NCI-H526 treated with DMSO at 0.1 percent for 48 hours (cell line): ENCODE data around the gene RNU2-63P.
"Not testable (repeated sequence)": the region's sequence is repeated elsewhere in the genome, so short reads cannot be mapped to it uniquely, and the experiment has no call there.

ENCODE experiments used
- DNase-seq: peaks from one replicate; lab custom pipeline; 2025; lab: John Stamatoyannopoulos, UW

Gene RNU2-63P

GRCh38 chr2:88028931-88029330 lies 12.6 kb upstream of the RNU2-63P start:
- no peak for DNase-seq

DNA sequence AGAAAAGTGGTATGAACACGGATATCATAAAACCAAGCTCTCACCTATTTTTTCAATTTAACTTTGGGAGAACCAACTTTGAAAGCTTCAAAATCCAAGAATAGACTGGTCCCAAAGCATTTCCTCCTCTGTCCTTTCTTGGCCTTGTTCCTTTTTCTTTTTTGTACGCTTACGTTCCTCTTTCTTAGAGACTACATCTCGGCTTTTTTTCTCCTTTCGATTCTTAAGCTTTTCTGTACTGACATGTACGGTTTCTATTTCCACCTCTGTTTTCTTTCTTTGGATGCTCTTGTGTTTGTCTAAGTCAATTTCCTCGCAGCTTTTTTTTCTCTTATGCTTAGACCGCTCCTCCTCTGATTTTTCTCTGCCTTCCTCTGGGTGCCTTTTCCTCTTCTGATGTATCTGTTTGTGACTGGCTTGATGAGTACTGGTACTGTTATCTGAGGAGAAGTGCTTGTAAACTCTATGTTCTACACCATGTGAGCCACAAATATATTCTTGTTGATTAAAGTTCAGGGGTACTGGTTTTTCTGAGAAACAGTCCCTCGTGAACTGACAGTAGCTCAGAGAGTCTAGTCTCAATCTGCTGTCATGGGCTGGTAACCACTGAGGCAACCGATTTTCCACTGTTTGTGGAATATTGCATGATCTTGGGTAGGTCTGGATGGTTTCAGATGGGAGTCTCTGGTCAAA lies 11.5 kb upstream of the RNU2-63P start:
- no peak for DNase-seq

DNA sequence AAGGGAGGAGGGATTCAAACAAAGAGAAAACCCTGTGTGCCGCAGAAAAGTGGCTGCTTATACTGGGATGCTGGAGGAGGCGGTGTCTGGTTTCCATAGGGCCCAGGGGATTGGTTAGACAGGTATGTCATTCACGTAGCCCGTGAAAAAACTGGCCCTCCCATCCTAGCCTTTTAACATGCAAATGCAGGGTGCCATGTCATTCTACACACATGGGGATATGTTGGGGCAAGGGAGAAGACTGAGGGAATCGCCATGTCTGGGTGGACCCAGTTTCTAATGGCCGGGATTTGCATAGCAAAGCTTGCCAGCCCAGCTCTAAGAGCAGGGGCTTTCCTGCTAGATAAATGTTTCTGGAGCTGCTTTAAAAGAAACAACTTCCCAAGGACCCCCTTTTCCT lies 8.2 kb upstream of the RNU2-63P start:
- DNase-seq = peak; percentile 88

DNA sequence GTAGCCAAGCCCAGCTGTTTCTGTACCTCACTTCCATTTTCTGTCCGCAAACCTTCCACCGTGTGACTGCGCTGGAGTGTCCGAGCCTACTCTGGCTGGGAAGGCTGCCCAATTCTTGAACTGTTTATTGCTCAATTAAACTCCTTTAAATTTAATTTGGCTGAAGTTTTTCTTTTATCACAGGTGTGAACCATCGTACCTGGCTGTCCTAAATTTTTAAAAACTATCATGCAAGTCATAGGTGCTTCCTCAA lies 6.2 kb upstream of the RNU2-63P start:
- no peak for DNase-seq

GRCh38 chr2:88019985-88020384 lies 3.6 kb upstream of the RNU2-63P start:
- no peak for DNase-seq

GRCh38 chr2:88018909-88019308 lies 2.6 kb upstream of the RNU2-63P start:
- no peak for DNase-seq

DNA sequence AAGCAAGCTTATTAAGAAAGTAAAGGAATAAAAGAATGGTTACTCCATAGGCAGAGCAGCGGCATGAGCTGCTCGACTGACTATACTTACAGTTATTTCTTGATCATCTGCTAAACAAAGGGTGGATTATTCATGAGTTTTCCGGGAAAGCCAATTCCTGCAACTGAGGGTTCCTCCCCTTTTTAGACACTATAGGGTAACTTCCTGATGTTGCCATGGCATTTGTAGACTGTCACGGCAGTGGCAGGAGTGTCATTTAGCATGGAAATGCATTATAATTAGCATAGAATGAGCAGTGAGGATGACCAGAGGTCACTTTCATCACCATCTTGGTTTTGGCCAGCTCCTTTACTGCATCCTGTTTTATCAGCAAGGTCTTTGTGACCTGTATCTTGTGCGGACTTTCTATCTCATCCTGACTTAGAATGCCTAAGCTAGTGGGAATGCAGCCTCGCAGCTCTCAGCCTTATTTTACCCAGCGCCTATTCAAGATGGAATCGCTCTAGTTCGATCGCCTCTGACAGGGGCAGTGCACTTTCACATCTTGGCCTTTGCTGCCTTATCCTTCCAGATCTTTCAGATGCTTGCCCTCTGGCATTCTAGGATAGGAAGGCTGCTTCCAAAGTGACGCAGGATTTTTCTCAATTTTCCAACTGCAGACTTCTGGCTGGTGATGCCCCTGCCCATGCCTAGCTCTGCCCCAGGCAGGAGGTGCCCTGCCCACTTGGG lies 1.9 kb upstream of the RNU2-63P start:
- not testable (repeated sequence) for DNase-seq

GRCh38 chr2:88017780-88018038 lies 1.4 kb upstream of the RNU2-63P start:
- not testable (repeated sequence) for DNase-seq

DNA sequence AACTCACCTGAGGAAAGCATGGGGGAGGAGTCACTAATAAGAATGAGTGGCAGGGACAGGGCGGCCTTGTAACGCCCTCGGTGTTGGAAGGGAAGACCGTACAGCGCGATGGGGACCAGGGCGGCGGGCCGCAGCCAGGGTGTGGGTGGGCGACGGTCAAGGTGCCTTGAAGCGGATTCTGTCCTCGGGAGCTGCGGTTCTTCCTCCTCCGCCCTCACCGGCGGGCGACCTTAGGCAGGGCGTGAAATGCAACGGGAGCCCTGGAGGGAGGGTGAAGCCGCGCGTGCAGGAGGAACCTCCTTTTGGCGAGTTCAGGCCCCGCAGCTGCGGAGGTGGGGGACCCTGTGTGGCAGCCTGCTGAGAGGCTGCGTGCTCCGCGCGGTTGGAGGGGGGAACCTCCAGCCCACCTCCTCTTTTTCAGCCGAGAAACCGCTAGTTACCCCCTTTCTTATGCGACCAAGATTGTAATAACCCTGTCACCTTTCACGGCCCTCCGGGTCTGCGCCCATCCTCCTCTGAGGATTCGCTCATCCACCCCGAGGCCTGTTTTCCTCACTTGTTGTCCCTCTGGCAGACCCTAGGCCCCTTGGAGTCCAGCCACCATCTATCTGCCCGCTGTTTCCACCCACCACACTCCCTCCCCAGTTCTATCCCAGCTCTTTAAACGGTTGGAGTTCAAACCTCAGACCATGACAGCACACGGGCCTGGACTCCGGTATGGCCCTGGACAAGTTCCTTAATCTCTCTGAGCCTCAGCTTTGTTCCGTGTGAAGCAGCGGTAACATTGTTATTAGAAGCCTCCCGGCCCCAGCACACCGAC lies 823 bp upstream of the RNU2-63P start:
- peak; percentile 78 for DNase-seq

- DNase-seq = no peak
These were observed 5.3 kb downstream of the RNU2-63P start for GRCh38 chr2:88011011-88011410.

GRCh38 chr2:88010136-88010535 lies 6.2 kb downstream of the RNU2-63P start:
- DNase-seq = no peak

DNA sequence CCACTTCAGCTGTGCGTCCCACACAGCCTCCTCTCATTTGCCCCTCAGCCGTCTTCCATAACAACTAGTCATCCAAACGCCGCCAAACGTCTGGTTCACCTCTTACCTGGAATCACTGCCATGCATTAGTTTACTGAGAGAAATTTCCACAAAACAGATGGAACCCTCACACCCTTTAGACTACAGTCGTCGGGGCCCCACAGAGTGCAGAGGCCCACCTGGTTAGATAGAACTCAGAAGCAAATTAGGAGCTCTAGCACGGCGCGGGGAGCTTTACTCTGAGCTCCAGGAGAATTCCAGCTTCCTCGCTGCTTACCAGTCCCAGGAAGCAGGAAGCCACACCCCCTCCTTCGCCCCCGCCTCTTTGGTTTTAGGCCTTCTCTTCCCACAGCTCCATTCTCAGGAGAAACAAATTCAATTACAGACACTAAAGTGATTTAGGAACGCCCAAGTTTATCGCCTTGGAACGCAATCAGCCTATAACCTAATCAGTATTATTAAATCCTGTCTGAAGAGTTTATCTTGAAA lies 9.4 kb downstream of the RNU2-63P start:
- DNase-seq = no peak

- DNase-seq = no peak
These were observed 10.6 kb downstream of the RNU2-63P start for GRCh38 chr2:88005776-88006175.

DNA sequence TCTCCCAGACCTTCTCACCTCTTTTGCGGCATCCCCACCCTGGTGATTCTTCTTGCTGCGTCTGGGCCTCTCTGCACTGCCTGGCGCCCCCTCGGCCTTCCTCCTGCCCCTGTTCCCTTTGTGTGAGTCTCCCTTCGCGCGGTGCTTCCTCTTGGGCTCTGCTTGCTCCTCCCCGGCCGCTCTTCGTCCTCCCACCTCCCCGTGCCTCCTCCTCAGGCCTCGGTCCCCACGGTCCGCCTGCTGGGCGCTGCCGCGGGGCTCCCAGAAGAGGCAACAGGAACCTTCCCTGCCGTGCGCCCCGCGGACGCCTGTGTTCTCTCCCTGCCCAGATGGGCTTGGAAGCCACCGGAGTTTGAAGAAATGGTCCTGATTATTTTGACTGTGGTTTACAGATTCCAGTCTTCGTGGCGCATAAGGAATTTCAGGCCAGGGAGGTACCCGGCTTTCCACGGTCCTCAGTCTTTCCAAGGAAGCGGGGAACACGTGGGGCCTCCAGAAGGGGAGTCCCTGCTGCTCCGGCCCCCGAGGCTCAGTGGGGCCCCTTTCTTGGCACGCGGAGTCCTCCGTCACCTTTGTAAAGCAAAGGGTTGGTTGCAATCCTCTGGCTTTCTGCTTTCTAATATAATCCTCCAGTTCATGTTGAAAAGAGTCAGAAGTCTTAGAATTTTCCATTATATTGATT lies 13.1 kb downstream of the RNU2-63P start:
- DNase-seq = no peak

DNA sequence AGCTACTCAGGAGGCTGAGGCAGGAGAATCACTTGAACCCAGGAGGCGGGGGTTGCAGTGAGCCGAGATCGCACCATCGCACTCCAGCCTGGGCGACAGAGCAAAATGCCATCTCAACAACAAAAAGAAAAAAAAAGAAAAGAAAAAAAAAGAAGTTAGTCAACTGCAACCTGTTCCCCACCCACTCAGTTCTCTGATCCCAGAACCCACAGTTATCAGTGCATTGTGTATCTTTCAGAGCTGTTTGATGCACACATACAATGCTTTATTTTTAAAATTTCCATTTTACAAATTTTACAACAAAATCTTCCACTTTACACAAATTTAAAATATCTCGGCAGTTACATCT lies 14.0 kb downstream of the RNU2-63P start:
- no peak for DNase-seq

DNA sequence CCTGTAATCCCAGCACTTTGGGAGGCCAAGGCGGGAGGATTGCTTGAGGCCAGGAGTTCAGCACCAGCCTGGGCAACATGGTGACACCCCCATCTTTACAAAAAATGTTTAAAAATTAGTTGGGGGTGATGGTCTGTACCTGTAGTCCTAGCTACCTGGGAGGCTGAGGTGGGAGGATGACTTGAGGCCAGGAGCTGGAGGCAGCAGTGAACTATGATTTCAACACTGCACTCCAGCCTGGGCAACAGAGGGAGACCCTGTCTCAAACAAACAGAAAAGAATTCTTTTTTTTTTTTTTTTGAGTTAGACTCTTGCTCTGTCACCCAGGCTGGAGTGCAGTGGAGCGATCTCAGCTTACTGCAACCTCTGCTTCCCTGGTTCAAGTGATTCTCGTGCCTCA lies 15.9 kb downstream of the RNU2-63P start:
- not testable (repeated sequence) for DNase-seq

- DNase-seq = no peak
These were observed 19.8 kb downstream of the RNU2-63P start for GRCh38 chr2:87996570-87996969.

GRCh38 chr2:87995756-87996155 lies 20.6 kb downstream of the RNU2-63P start:
- no peak for DNase-seq

- DNase-seq = not testable (repeated sequence)
These were observed 22.0 kb downstream of the RNU2-63P start for GRCh38 chr2:87994304-87994850.

GRCh38 chr2:87992569-87992968 lies 23.8 kb downstream of the RNU2-63P start:
- not testable (repeated sequence) for DNase-seq

GRCh38 chr2:87987473-87987872 lies 28.9 kb downstream of the RNU2-63P start:
- DNase-seq = not testable (repeated sequence)

- not testable (repeated sequence) for DNase-seq
These were observed 30.4 kb downstream of the RNU2-63P start for GRCh38 chr2:87985902-87986301.
